K562 (cell line): ENCODE results near the gene KMT2E. TPM values are rescaled to one million over a fixed set of nuclear protein-coding genes. Genes with fewer than 3 reads are reported as not detected.

Source experiments
- ATAC-seq: fragments of 200-7000 bp; cut with Tn5 transposase; 3 replicates; pipeline ENCODE4 v1.9.1; 2020; ENCODE audit warnings: moderate library complexity
- BruUV-seq: library from RNA; stranded (reverse); fragments of 400-500 nt; replicated peaks from 2 replicates; lab custom pipeline; 2021; lab: Mats Ljungman, UMichigan
- CTCF ChIA-PET: fragments of 300-600 bp; formaldehyde crosslinking; extraction: SDS; loops from one replicate; lab custom pipeline; 2021; ENCODE audit warnings: low intra/inter-chr PET ratio; lab: Yijun Ruan, JAX
- POLR2A ChIA-PET: fragments of 300-600, 350-650 bp; sonication (Branson Sonifier 250); formaldehyde crosslinking; extraction: SDS; loops from one replicate; lab custom pipeline; 2021; ENCODE audit warnings: antibody characterized with exemption, inconsistent platforms; lab: Yijun Ruan, JAX
- DNase-seq, 4 experiments: peaks; one replicate each; pipeline versions ENCODE4 v3.0.0 to v3.0.0-alpha.2; 2011 to 2018; ENCODE audit warnings: low spot score in 3 of 4, mixed read lengths in 3 of 4; ENCODE audit errors: extremely low read depth in 1 of 4
- FAIRE-seq: peaks from 2 replicates; lab custom pipeline; 2011; peaks lifted over from hg19 to GRCh38; lab: Jason Lieb, UNC
- H2AFZ ChIP-seq: 2 replicates; pipeline ENCODE4 v1.6.0; 2011; ENCODE audit warnings: low read depth, low read length, control low read depth, inconsistent platforms
- H3K27ac ChIP-seq: fragments of 200-600 bp; 3 replicates; pipeline ENCODE4 v1.8.0; 2011; ENCODE audit warnings: low read depth, mild to moderate bottlenecking, control low read depth, inconsistent platforms, low read length, moderate library complexity, mixed read lengths; ENCODE audit errors: extremely low read depth
- H3K27me3 ChIP-seq, 2 experiments: fragments of 300-600 bp in 1 of 2; 2 replicates in 1 of 2; 3 replicates in 1 of 2; pipeline versions ENCODE4 v1.6.0 to v1.8.0; 2011; ENCODE audit warnings: inconsistent platforms in 2 of 2, low read length in 2 of 2, mild to moderate bottlenecking in 1 of 2, mixed read lengths in 1 of 2, moderate library complexity in 1 of 2; ENCODE audit not compliant: control insufficient read depth in 2 of 2, insufficient read depth in 2 of 2
- H3K36me3 ChIP-seq: fragments of 300-600 bp; 3 replicates; pipeline ENCODE4 v1.8.0; 2011; ENCODE audit warnings: mild to moderate bottlenecking, low read length, inconsistent platforms; ENCODE audit not compliant: control insufficient read depth, insufficient read depth
- H3K4me1 ChIP-seq, 2 experiments: fragments of 200-600 bp in 1 of 2; replicated peaks in 1 of 2; 2 replicates in 1 of 2; 3 replicates in 1 of 2; pipeline versions ENCODE4 v1.5.1 to v1.8.0; 2011; ENCODE audit warnings: inconsistent platforms in 2 of 2, low read length in 2 of 2, mild to moderate bottlenecking in 1 of 2, mixed read lengths in 1 of 2, moderate library complexity in 1 of 2; ENCODE audit not compliant: control insufficient read depth in 2 of 2, insufficient read depth in 2 of 2
- H3K4me2 ChIP-seq: 2 replicates; pipeline ENCODE4 v1.6.1; 2011; ENCODE audit warnings: low read length, control low read depth, inconsistent platforms, mixed read lengths; ENCODE audit not compliant: insufficient read depth
- H3K4me3 ChIP-seq: fragments of 200-600 bp; sonication (generic), shearing (Covaris generic); 2 replicates; pipeline ENCODE4 v1.5.1; 2016; ENCODE audit warnings: control low read depth, inconsistent platforms
- H3K79me2 ChIP-seq: fragments of 200-600 bp; 3 replicates; pipeline ENCODE4 v1.8.0; 2011; ENCODE audit warnings: low read length, inconsistent platforms; ENCODE audit not compliant: control insufficient read depth, insufficient read depth
- H3K9ac ChIP-seq, 2 experiments: 2 replicates each; pipeline versions ENCODE4 v1.6.0 to v1.6.1; 2011; ENCODE audit warnings: low read depth in 2 of 2, low read length in 2 of 2, control low read depth in 1 of 2, inconsistent platforms in 1 of 2, mild to moderate bottlenecking in 1 of 2, mixed read lengths in 1 of 2; ENCODE audit not compliant: insufficient read depth in 1 of 2
- H3K9me1 ChIP-seq: one replicate; pipeline ENCODE4 v1.6.0; 2011; ENCODE audit warnings: inconsistent platforms, mild to moderate bottlenecking, low read length, moderate library complexity; ENCODE audit not compliant: control insufficient read depth, insufficient read depth
- H3K9me3 ChIP-seq: replicated peaks from 2 replicates; pipeline ENCODE4 v1.5.1; 2011; ENCODE audit warnings: low read depth, low read length, inconsistent platforms; ENCODE audit not compliant: control insufficient read depth, insufficient read depth
- H4K20me1 ChIP-seq: replicated peaks from 2 replicates; pipeline ENCODE4 v1.6.1; 2011; ENCODE audit warnings: low read length, inconsistent platforms, mixed read lengths; ENCODE audit not compliant: control insufficient read depth, insufficient read depth
- ARHGAP35 ChIP-seq: fragments of 450-650 bp; IDR thresholded peaks from 2 replicates; pipeline ENCODE4 v1.6.1; 2018; ENCODE audit not compliant: partially characterized antibody
- C11orf30 ChIP-seq: fragments of 450-650 bp; IDR thresholded peaks from 2 replicates; pipeline ENCODE4 v1.6.1; 2016; ENCODE audit warnings: low read depth, mild to moderate bottlenecking
- EHMT2 ChIP-seq: fragments of 450-650 bp; IDR thresholded peaks from 2 replicates; pipeline ENCODE4 v1.6.1; 2018; ENCODE audit warnings: antibody characterized with exemption
- ERF ChIP-seq: fragments of 450-650 bp; formaldehyde crosslinking; IDR thresholded peaks from 2 replicates; pipeline ENCODE4 v1.4.0; 2020; ENCODE audit warnings: mild to moderate bottlenecking, mixed read lengths
- MAFG ChIP-seq: fragments of 450-650 bp; conservative IDR thresholded peaks from 2 replicates; pipeline ENCODE4 v1.6.1; 2016; ENCODE audit warnings: missing genetic modification characterization, missing compliant biosample characterization
- PTBP1 ChIP-seq: fragments of 200-400 bp; formaldehyde crosslinking; IDR thresholded peaks from 2 replicates; pipeline ENCODE4 v1.6.1; 2017; ENCODE audit warnings: low read depth, low read length
- TEAD1 ChIP-seq, 2 experiments: fragments of 450-650 bp in 1 of 2; sonication (generic) in 1 of 2; formaldehyde crosslinking; IDR thresholded peaks; 2 replicates each; pipeline versions ENCODE4 v1.4.0 to v1.8.0; 2020 to 2022; ENCODE audit warnings: mild to moderate bottlenecking in 2 of 2, missing genetic modification reagents in 1 of 2
- ZNF282 ChIP-seq: sonication (generic); formaldehyde crosslinking; IDR thresholded peaks from 2 replicates; pipeline ENCODE4 v1.8.1; 2023; ENCODE audit warnings: missing genetic modification reagents
- ZNF316 ChIP-seq: fragments of 450-650 bp; IDR thresholded peaks from 2 replicates; pipeline ENCODE4 v1.6.1; 2016
- WGBS: fragments of 100-300 bp; shearing (Covaris generic); methylation state at CpG from one replicate; pipeline ENCODE4 v1.1.6; 2016; ENCODE audit warnings: low coverage, mixed read lengths; ENCODE audit not compliant: insufficient coverage; ENCODE audit errors: missing lambda C conversion rate; 5-methylcytosine and 5-hydroxymethylcytosine counted together
- in situ Hi-C: fragments of 300-500 bp; cut with MboI; formaldehyde crosslinking; loops from 4 replicates; pipeline ENCODE4 v1.15.0; 2018; ENCODE audit warnings: inconsistent platforms, mixed read lengths
- intact Hi-C: fragments of 100-400 bp; cut with micrococcal nuclease; formaldehyde crosslinking; loops from 2 replicates; pipeline ENCODE4 v1.14.2; 2022
- polyA plus RNA-seq, 8 experiments: library from polyadenylated mRNA; depleted of rRNA in 4 of 8; stranded (reverse) in 5 of 8; unstranded in 3 of 8; fragments of >200 nt; fragmentation: Nextera tagmentation in 2 of 8; fragmentation: Illumina TruSeq in 1 of 8; extraction: Ambion mirVana in 2 of 8; extraction: Trizol in 1 of 8; gene quantifications; 2 replicates each; pipeline versions ENCODE4 v1.2.1 to v1.2.3, GENCODE V29; 2011 to 2014; ENCODE audit warnings: inconsistent platforms in 1 of 8, missing spikeins in 1 of 8
- total RNA-seq, 7 experiments: library from RNA; depleted of rRNA in 6 of 7; stranded (reverse); fragments of >200 nt in 6 of 7; fragmentation: Illumina TruSeq in 2 of 7; extraction: Trizol in 2 of 7; gene quantifications; 2 replicates each; pipeline versions ENCODE4 v1.2.1 to v1.2.3, GENCODE V29; 2011 to 2021; ENCODE audit warnings: low replicate concordance in 1 of 7
- TF ChIP-seq, protein P1 (sequence below): IDR thresholded peaks from 2 replicates; pipeline ENCODE4 v1.6.1; 2011; ENCODE audit not compliant: insufficient read length; ENCODE audit errors: extremely low read depth

Gene KMT2E
- total and polyA plus RNA-seq, 9 of the 15 experiments (the other 6 are each of a cell fraction or from before 2014, with no cell fraction given): 8.9 to 55.3 (median 38.1) TPM

DNA sequence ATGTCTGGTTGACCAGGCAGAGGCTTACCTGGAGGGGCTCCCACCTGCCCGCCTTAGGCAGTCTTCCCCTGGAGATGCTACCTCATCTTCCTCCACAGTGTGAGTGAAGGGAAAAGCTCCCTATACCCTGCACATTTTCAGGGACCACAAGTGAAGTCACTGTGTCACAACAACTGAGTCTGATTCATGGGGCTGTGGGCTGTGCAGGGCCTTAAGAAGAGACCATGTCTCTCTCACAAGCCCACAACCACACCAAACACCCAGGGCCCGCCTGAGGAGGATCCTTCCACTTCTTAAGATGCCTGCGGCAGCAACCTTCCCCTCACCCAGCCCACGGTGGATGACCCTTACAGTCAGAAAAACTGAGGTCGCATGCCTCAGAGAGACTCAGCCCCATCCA lies 118.3 kb downstream of the KMT2E start (continued):
- TF ChIP-seq ZNF282 (no peak), ARHGAP35 (no peak), TEAD1 (CRISPR knock-in tag; IDR thresholded peaks at IDR 0.05) (no peak), PTBP1 (no peak), EHMT2 (no peak)

DNA sequence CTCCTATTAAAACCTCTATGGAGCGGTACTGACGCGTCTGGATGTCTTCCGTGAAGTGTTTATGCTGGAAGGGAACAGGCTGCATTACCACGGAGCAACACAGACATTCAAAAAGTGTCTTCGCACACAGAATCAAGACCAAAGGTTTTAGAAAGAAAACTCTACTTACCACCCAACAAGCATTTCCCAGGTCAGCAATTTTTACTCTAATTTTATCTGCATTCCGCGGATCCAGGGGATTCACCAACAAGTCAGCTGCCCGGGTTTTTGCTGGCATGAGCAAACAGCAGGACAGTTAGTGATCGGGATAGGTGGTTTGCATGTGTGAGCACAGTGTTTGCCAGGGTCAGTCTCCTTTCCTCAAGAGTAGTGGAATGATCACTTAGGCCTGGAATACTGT lies 118.8 kb downstream of the KMT2E start:
- no peak for ATAC-seq
- peaks cover 5% of the 10 kb centered on the region; the same call in 1 of the 2 replicates for H3K9me3 ChIP-seq
- intact Hi-C loops (loop anchor here (5.0 to 10.0 kb wide), 2 partner anchors 148 to 211 kb away; no protein-coding TSS in a partner anchor), in situ Hi-C loops (no loop called here)
- H3K4me2 ChIP-seq: no peak overlapping the region
- WGBS: 96% methylated on average over 10 of the region's 10 CpGs
- H3K79me2 ChIP-seq: peaks cover 13% of the 10 kb centered on the region; the same call in 1 of the 3 replicates
- TF ChIP-seq MAFG (tag) (0 out of 2 replicates have a peak, but pooled peaks have one; percentile 15), ZNF316 (peak; percentile 74), C11orf30 (peak; percentile 52; the same call in 1 of the 2 replicates), ERF (CRISPR knock-in tag) (no peak)
- TF ChIP-seq, protein P1, sequence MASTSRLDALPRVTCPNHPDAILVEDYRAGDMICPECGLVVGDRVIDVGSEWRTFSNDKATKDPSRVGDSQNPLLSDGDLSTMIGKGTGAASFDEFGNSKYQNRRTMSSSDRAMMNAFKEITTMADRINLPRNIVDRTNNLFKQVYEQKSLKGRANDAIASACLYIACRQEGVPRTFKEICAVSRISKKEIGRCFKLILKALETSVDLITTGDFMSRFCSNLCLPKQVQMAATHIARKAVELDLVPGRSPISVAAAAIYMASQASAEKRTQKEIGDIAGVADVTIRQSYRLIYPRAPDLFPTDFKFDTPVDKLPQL: no peak
- ChIA-PET CTCF (no interaction called here), POLR2A (interaction anchor here (1.6 kb wide), 1 partner anchor 15 kb away, joined by 3 read pairs; no protein-coding TSS in a partner anchor)
- no peak overlapping the region for H2AFZ ChIP-seq
- no peak overlapping the region for H3K27ac ChIP-seq
- peaks cover 3% of the 10 kb centered on the region; the same call in 1 of the 2 replicates for H4K20me1 ChIP-seq
- H3K9me1 ChIP-seq: no peaks in the 10 kb centered on the region
- H3K4me1 ChIP-seq: peaks cover 13 to 34% of the 10 kb centered on the region in 2 experiments
- H3K36me3 ChIP-seq: peaks cover 30% of the 10 kb centered on the region
- DNase-seq: no peak
- no peak overlapping the region for H3K4me3 ChIP-seq
- H3K9ac ChIP-seq: no peak overlapping the region
- no peak for FAIRE-seq
- no TSS peak for BruUV-seq
- H3K27me3 ChIP-seq: no peaks in the 10 kb centered on the region
